ENCODE results near the gene ADGRF3.

The ADGRF3 gene

DNA sequence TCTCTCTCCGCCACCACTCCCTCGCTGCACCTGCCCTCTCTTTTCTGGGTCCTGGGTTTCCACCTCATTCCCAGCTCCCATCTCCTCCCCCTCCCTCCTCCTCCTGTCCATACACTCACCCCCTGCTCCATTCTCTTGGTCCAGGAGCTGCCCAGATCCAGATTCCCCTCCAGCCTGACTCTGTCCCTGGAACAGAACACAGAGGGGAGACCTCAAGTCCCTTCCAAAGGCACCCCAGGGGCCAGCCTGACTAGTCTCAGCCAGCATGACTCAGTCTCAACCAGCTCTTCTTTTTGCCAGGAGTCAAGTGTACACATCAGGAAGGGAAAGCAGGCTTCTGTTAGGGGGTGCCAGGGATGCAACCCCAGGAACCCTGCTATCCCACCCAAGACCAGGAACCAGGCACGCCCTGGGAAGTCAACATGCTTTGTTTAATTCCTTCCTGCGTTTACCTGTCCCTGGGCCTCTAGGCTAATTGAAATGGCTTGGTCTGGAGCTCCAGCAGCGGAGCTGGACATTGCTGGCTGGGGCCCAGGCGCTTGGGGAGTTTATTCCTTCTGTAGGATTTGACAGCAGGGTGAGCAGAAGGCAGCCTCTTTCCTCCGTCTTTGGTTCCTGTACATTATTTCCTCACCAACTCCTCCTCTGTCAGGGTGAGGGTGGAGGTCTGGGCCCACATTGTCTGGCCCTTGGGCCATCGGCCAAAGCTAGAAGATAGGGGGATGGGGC is 29.0 kb downstream of the ADGRF3 start:
- DNase-seq, result peak; percentile 45 to 73

DNA sequence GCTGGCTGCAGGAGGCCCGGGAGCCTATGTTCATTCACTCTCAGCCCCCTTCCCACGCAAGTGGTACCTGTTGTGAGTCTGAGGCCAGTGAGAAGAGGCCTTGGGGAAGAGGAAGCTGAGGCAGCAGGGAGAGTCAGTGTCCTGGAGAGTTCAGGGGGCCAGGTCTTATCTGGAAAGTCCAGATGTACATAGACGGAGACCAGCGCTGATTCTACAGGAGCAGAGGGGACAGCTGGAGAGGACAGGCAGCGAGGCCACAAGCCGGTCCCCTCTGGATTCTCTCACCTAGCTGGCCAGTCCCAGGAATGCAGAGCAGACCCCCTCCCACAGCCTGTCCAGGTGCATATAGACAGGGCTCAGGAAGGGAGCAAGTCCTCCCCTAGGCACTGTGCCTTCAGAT is 29.7 kb downstream of the ADGRF3 start:
- DNase-seq, result no peak

DNA sequence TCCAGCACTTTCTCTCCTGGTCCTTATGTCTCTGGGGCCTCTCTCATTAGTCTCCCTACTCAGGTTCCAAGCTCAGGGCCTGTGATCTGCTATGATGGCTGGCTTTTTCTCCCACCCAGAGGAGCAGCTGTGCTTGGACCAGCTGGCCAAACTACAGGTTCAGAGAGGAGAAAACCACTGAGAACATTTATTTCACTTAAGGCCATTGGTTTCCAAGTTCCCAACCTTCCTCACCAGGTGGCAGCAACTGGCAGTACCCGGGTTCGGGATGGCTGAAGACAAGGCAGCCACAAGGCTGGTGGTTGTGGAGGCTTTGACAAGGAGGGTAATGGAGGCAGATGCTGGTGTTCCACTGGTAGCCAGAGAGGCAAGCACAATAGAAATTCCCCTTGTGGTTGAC is 30.5 kb downstream of the ADGRF3 start:
- DNase-seq, result peak in 1 of 2 experiments; percentile 20

DNA sequence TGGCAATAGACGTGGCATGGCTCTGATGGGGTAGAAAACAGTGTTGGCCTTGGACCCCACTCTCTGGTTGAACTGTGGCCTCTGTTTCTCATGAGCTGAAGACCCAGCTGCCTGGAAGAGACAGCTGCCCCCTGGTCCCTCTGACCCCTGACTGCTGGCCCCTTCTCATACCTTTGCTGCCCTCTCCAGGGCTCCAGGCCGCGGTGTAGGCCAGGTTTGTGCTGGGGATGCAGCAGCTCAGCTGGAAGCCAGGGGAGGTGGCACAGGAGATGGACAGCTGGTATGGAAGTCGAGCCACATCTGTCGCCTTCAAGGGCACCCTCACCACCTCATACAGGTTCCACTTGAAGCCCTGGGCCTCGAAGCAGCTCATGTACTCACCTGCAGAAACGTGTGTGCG is 32.3 kb downstream of the ADGRF3 start:
- DNase-seq, result no peak

DNA sequence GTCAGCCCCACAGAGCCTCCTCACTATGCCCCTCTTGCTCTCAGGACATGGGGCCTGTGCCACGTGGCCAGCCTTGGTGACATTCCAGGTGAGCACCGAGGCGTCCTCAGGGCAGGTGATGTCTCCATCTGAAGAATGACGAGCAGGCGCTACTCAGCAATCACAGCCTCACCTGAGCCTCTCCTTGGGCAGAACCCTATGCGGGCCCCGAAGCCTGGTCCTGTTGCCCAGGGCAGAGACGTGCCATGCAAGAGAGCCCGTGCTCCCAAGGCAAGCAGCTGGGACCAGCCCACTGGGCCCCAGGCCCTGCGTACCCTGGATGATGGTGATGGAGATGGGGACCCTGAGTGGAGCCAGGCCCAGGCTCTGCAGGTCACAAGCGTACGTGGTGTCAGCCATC is 33.1 kb downstream of the ADGRF3 start:
- DNase-seq, result no peak

DNA sequence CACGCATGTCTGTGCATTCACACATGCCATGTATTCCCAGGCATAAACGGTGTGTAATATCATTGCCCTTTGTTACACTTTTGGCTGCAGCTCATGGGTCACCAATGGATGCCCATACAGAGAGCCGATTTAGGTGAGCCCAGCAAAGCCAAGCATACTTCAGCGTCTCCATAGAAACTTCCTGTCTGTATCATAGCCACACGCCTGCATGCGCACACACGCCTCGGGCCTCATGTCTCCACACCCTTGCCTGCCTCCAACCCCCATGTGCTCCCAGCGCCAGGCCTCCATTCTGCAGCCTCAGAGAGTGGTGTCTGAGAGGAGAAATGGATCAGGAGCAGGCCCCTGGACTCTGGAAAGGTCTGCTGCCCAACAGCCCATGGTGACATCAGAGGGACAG is 34.1 kb downstream of the ADGRF3 start:
- DNase-seq, result no peak

DNA sequence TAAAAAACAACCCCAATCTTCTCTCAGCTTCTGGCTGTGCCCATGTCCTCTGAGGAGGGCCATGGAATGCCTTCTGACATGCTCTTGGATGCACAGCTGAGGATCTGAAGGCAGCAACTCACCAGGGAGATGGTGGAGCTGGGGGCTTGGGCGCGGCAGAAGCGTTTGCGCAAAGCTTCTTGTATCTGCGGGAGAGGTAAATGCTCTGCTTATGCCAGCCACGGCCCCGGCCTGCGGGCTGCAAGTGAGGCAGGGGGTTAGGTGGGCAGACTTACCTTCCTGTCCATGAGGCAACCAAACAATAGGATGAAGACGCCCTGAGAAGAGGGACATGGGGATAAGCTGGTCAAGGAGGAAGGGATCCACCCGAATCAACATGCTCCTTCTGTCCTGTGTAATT is 36.7 kb downstream of the ADGRF3 start:
- DNase-seq, result no peak

DNA sequence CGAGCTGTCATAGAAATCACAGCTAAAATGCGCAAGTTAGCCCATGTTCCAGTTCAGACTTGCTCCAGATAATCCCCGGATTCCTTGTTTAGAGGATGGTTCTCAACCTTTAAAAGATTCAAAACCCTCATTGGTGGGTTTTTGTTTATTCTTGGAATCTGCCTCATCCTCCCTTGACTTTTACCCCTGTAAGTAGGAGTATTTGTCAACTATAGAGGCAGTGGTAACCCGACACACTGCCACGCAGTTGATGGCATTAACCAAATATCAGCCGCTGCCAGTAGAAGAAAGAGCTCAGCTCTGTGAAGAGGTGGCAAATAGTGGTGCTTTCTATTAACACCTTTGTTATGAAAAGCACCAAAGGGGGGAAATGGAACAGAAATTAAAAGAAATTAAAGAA is 41.0 kb downstream of the ADGRF3 start:
- no peak for DNase-seq

DNA sequence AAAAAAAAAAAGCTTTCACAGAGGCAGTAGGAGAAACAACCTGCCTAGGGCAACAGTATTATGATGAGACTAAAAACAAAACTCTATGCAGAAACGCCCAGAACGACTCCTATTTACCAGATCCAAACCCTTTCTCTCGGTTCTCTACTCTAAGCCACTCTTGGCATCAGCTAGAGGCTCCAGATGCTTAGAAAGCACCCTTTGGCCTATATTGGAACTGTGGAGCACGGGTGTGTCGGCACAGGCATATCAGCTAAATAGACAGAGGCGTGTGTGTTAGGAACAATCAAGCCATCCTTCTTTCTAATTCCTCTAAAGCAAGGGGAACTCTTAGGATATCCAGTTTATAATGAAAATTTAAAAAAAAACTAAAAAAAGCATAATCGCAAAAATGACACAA is 41.5 kb downstream of the ADGRF3 start:
- DNase-seq, result peak in 1 of 2 experiments; percentile 31

DNA sequence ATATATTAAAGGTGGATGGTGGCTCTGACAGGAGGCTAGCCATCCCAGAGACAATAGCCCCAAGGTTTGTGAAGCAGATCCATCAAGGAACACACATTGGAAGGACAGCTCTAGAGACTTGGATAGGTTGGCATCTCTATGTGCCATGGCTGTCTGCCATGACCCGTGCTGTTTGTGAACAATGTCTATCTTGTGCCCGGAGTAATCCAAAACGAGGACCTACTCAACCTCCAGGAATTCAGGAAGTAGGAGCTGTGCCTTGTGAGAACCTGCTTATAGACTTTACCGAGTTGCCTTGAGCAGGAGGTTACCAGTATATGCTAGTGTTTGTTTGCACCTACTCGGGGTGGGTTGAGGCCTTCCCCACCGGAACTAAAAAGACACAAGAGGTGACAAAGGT is 43.7 kb downstream of the ADGRF3 start:
- no peak for DNase-seq

DNA sequence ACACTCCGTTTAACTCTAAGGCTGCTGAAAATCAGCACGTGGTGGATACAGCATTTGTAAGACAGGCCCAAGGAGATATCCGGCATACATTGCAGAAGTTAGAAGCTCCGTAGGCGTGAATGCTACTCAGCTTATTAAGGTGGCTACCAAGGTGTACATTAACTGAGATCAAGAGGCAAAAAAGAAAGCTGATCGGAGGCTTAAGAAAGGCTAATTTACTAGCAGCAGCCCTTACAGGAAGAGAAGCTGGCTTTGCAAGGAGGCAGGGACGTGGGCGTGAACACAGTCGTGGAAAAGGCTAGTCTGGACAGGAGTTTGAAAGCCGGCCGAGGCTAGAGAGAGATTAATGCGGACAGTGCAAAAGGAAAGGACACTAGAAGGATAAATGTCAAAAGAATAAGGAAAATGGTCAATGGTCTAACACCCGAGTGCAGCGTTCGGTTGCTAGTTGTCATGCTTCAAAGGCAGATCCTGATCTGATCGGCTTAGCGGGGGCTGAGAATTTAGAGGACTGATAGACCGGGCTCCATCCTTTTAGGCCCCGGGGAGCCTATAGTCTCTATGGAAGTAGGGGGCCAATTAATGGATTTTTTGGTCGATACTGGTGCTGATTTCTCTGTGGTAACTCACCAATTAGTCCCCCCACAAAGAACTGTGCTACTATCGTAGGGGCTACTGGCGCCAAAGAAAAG is 46.2 kb downstream of the ADGRF3 start:
- DNase-seq, result no peak

DNA sequence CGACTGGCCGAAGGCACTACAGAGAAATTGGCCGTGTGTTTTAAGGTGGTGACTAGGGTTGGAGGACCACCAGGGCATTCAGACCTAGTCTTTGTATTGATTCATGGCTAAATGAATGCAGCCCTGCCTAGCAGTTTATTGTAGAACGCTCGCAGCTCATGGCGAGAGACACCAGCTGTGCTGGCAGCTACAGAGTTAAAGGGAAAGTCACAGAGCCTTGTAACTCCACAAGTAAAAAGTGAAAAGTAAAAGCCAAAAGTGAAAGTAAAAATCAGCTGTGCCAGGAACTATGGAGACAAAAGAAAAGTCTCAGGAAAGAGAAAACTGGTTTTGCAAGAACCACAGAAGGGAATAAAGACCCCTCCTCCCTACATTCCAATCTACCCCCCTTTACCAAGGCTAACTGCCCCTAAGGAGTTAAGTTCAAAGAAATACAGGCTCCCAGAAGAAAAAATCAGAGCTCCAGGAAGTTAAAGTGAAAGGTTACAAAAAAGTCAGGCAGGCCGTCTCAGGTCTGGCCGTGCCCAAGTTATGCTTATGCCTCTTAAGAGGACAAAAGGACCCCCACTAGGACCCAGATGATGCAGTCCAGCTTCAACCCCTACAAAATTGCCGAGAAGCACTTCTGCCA is 47.0 kb downstream of the ADGRF3 start:
- no peak for DNase-seq

DNA sequence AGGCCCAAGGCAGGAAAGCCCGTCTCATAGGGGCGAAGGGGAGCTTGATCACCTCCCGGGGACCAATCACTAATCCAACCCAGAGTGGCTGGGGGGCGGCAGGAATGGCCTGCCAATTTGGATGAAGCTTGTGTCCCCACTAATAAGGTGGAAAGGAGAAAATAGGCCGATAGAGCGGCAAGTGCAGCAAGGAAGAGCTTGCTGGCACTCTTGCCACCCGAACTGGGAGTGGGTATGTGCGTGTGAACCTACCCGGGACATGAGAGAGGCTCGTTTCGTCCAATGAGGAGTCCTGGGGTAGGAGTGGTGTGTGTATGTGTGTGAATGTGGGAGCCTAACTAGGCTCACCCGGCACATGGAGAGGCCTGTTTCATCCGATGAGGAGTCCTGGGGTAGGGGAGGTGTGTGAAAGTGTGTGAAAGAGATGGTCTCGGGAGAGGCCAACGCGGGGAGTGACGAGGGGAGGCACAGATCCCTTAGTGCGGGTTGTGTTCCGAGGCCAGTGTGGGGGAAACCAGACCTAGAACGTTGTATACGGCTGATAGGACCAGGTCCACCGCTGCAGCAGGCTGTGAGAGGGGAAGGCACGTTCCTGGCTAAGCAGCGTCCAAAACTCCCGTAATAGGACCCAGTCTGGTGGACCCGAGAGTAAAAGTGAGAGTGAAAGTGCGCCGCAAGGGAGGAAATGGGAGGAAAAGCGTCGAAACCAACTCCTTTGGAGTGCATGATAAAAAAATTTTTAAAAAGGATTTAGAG is 47.8 kb downstream of the ADGRF3 start:
- no peak for DNase-seq

DNA sequence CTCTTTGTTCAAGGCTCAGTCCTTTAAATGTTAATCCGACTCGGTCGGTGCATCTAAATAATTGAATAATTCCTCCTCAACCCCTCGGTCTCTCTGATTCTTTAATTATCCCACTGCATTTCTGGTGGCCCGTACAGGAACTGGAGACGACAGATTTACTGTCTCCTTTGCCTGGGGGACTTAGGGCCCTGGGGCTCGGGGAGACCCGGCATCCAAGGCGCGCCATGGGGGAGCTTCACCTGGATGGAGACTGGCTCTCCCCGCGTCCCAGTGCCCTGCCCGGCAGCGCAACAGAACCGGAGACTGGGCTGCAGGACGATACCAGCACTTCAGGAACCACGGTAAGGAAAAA is 48.3 kb downstream of the ADGRF3 start:
- no peak for DNase-seq

DNA sequence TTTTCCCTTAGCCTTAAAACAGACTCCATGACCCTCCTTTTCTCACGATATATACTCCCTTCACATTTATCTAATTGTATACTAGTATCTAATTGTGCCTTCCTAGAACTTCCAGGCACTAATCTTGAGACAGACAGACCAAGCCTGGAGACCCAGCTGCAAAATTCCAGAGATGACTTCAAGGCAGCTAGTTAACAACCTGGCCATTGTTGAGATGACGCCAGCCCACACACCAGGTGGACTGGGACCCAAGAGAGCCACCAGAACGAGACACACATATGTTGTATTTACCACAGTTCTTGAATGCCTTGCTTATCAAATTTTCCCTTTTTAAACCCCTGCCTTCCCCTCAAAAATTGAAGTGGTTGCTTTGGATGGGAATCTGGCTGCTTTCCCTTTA is 49.5 kb downstream of the ADGRF3 start:
- DNase-seq, result no peak

DNA sequence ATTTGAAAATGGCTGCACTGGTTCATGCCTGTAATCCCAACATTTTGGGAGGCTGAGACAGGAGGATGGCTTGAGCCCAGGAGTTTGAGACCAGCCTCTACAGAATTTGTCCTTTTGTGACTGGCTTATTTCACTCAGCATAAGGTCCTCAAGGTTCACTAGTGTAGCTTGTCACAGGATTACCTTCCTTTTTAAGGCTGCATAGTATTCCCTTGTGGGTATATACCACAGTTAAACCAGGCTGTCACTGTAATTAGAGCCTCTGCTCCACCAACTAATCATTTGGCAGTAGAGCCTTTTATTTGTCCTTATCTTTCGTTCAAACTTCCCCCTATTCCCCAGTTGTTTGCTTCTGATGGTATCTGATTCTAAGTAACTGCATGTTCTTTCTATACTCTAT is 51.1 kb downstream of the ADGRF3 start:
- DNase-seq, result no peak

DNA sequence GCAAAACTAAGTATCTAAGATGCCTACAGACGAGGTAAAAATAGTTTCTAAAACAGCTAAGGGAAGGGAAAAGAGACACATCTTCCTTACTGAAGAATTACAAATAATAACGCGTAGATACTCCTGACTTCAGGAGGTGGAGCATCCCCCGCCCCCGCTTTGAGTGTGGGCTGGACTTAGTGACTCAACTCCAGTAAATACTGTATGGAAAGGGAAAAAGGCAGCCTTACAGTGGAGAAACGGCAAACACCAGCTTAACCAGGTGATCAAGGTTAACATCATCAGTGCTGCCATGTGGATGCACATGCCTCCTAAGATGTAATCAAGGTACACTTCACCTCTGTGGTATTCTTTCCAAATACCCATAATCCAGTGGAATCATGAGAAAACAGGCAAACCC is 53.9 kb downstream of the ADGRF3 start:
- DNase-seq, result no peak

DNA sequence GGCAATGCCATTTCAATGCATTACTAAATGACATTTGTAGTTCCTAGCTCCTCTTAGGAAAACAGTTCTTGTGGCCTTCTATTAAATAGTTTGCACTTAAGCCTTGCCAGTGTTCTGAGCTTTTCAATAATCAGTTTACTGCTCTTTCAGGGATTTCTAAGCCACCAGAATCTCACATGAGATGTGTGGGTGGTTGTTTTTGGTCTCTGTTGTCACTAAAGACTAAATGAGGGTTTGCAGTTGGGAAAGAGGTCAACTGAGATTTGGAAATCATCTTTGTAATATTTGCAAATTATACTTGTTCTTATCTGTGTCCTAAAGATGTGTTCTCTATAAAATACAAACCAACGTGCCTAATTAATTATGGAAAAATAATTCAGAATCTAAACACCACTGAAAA is 56.6 kb downstream of the ADGRF3 start:
- DNase-seq, result no peak

DNA sequence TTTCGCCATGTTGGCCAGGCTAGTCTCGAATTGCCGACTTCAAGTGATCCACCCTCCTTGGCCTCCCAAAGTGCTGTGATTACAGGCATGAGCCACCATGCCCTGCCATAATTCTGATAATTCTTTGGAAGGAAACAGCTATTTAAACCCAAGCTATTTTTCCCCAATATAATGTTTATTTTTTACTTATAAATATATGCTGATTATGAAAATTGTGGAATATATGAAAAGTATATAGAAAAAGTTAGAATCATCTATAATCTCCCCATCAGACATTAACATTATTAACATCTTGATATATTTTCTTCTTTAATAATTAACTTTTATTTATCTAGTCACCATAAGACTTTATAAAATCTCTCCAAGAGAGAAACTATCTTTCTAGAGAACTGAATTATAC is 60.7 kb downstream of the ADGRF3 start:
- no peak for DNase-seq

DNA sequence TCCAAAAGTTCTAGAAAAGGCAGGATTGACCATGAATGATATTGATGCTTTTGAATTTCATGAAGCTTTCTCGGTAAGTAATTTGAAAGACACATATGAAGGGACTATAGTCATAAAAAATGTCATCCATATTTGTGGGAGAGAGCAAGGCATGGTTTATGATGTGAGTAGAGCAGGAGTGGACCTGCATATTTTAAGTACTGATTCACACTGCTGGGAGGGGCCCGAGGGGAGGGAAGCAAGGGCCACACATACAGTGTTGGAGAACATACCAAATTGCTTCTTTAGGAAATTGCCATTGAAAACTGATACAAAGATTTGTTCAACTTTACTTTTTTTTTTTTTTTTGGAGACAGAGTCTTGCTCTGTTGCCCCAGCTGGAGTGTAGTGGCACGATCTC is 62.5 kb downstream of the ADGRF3 start:
- no peak for DNase-seq

DNA sequence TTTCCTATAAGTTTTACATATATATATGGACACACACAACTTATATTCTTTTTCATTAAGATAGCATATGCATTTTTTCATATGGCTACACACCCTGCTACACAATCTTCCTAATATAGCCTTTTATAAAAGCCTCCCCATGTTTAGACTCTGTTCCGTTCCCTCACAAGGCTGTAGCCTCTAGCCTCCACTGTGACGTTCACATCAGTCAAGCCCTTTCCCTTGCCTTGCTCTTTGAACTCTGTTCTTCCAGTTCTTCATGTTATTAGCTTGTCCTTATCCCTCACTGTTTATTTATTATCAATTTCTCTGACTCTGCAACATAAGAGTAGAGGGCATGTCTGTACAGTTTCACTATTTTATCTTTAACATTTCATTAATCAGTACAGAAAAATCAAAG is 63.0 kb downstream of the ADGRF3 start:
- no peak for DNase-seq

DNA sequence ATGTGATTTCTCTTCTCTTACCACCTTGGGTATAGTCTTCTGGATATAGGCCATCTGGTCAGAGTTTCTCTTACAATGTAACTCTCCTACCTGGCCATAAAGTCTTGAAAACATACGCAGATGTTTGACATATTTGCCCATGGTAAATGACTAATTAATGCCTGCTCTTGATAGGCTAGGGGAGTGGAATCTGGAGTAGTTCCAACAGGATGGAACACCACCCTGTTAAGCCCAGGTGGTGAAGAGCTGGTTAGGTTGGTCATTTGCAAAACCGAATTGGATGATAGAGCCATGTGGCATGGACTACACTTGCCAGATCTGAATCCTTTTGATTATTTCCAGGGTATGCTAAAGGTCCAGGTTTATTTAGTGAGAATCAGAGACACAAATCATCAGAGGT is 65.4 kb downstream of the ADGRF3 start:
- no peak for DNase-seq

DNA sequence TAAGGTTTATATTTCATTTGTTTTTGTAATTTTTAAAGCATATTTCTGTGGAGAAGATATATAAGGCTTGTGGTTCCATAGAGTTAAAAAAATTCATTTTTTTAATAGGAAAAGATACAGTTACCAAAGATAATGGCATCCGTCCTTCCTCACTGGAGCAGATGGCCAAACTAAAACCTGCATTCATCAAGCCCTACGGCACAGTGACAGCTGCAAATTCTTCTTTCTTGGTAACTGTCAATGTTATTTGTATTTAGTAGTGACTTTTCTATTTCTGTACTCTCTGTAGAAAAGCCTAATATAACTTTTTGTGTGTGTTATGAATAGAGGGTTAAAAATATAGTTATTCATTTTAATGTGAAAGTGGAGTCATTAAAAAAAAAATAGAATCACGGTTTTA is 66.7 kb downstream of the ADGRF3 start:
- DNase-seq, result no peak
